Stimulated activated CD4-positive, alpha-beta T cell treated with anti-CD3 and anti-CD28 coated beads, Interleukin-4, amount 100 ng/mL, for 24 hours (primary cell): Measurements from ENCODE around the gene SEMA3B.

Source experiments
- DNase-seq: peaks from one replicate; pipeline ENCODE4 v3.0.0-alpha.2; 2020

The SEMA3B gene

GRCh38 chr3:50319181-50319893 lies 50.4 kb downstream of the SEMA3B start:
- DNase-seq: no peak

- DNase-seq: no peak
Observed at GRCh38 chr3:50319894-50320625, 51.1 kb downstream of the SEMA3B start.

- DNase-seq: peak; percentile 63
Observed at GRCh38 chr3:50320853-50321335, 51.9 kb downstream of the SEMA3B start.

GRCh38 chr3:50321336-50322114 lies 52.6 kb downstream of the SEMA3B start:
- DNase-seq: peak; percentile 86

- no peak for DNase-seq
Observed at GRCh38 chr3:50322115-50322385, 53.1 kb downstream of the SEMA3B start.

GRCh38 chr3:50322386-50323091 lies 53.6 kb downstream of the SEMA3B start, which contains the start of gene HYAL2:
Gene HYAL2 (minus strand): TSS chr3:50322745. CDS start chr3:50320489, 2,256 bp downstream.
- DNase-seq: no peak

GRCh38 chr3:50323092-50323600 lies 54.2 kb downstream of the SEMA3B start:
- no peak for DNase-seq

GRCh38 chr3:50323614-50324199 lies 54.8 kb downstream of the SEMA3B start:
- no peak for DNase-seq

GRCh38 chr3:50324351-50325112 lies 55.6 kb downstream of the SEMA3B start:
- peak; percentile 70 for DNase-seq

GRCh38 chr3:50325113-50325480 lies 56.1 kb downstream of the SEMA3B start:
- DNase-seq: no peak

- no peak for DNase-seq
Observed at GRCh38 chr3:50325497-50326181, 56.7 kb downstream of the SEMA3B start.

GRCh38 chr3:50326182-50326541 lies 57.2 kb downstream of the SEMA3B start:
- no peak for DNase-seq

GRCh38 chr3:50327129-50327528 lies 58.2 kb downstream of the SEMA3B start:
- DNase-seq: no peak
